HG03558 (cell line): Measurements from ENCODE around the gene ING5.

Experiments used
- ATAC-seq: cut with Tn5 transposase; IDR thresholded peaks from one replicate; pipeline ENCODE4 v1.9.1; 2021; ENCODE audit warnings: moderate number of reproducible peaks; ENCODE audit not compliant: unreplicated experiment; ENCODE audit errors: extremely low read depth

The ING5 gene

GRCh38 chr2:241772063-241772499 is 70.2 kb downstream of the ING5 start:
- ATAC-seq: no peak

DNA sequence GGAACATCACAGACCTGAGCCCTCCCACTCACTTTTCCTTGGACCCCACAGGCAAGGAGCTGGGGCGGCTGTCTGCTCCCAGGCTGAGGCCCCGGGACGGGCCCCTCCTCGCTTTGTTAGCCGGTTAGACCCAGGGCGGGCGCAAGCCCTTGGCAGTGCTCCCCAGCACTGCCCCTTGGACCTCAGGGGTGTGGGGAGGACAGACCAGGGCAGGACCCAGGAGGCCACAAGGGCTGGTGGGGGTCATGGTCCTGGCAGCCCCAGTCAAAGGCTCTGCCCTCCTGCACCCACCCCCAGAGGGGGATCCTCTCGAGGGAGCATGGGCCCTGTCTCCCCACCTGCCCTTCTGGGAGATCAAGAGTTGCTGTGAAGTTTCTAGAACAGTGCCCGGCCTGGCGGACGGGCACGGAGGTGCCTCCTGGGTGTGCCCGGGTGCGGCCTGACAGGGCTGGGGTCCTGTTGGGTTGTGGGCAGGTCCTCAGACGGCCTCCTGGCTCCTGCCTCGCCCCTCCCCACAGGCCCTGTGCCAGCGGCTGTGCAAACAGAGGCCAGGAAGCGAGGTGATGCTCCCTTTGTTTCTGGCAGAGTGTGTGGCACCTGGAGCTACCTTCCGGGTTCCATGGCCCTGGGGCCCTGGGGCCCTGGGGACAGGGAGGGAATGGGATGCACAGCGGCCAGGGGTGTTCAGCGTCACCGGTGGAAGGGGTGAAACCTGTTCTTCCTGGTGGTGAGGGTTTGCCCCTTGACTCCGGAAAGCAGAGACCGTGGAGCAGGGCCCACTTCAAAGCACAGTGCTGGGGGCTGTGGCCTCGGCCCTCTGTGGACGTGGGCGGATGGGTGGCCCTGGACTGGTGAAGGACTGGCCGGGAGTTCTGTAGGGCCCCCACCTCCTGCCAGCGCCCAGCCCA is 71.9 kb downstream of the ING5 start:
- no peak for ATAC-seq

- no peak for ATAC-seq
Measured at GRCh38 chr2:241774419-241775222, 72.8 kb downstream of the ING5 start.

- ATAC-seq: no peak
Measured at GRCh38 chr2:241775223-241776177, 73.7 kb downstream of the ING5 start.

- no peak for ATAC-seq
Measured at GRCh38 chr2:241776336-241777169, 74.7 kb downstream of the ING5 start, which contains the start of gene GAL3ST2. Gene GAL3ST2 (plus strand): TSS chr2:241776822. CDS start chr2:241776956, 134 bp downstream.

- no peak for ATAC-seq
Measured at GRCh38 chr2:241777170-241777685, 75.4 kb downstream of the ING5 start.

GRCh38 chr2:241777686-241778627 is 76.1 kb downstream of the ING5 start:
- ATAC-seq: no peak
